Measurements from ENCODE around the gene ME1.

- TF ChIP-seq, protein P1, sequence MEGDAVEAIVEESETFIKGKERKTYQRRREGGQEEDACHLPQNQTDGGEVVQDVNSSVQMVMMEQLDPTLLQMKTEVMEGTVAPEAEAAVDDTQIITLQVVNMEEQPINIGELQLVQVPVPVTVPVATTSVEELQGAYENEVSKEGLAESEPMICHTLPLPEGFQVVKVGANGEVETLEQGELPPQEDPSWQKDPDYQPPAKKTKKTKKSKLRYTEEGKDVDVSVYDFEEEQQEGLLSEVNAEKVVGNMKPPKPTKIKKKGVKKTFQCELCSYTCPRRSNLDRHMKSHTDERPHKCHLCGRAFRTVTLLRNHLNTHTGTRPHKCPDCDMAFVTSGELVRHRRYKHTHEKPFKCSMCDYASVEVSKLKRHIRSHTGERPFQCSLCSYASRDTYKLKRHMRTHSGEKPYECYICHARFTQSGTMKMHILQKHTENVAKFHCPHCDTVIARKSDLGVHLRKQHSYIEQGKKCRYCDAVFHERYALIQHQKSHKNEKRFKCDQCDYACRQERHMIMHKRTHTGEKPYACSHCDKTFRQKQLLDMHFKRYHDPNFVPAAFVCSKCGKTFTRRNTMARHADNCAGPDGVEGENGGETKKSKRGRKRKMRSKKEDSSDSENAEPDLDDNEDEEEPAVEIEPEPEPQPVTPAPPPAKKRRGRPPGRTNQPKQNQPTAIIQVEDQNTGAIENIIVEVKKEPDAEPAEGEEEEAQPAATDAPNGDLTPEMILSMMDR (IDR thresholded peaks at IDR 0.05) = no peak
- no peak for TF ChIP-seq ZFX (IDR thresholded peaks at IDR 0.05; ENCODE audit: borderline replicate concordance)
These were observed 6.3 kb downstream of the ME1 start for GRCh38 chr6:83424392-83425018.
